BE2C (cell line): Measurements from ENCODE around the gene COPS8.

Experiments
- DNase-seq: peaks from one replicate; pipeline ENCODE4 v3.0.0-alpha.2; 2020
- H3K27me3 ChIP-seq: fragments of 250-450 bp; sonication (Bioruptor Pico); 2 replicates; pipeline ENCODE4 v1.5.1; 2020; ENCODE audit warnings: mild to moderate bottlenecking
- H3K36me3 ChIP-seq: fragments of 250-450 bp; sonication (Bioruptor Pico); 2 replicates; pipeline ENCODE4 v1.5.1; 2020; ENCODE audit warnings: mild to moderate bottlenecking
- H3K4me1 ChIP-seq: fragments of 250-450 bp; sonication (Bioruptor Pico); 2 replicates; pipeline ENCODE4 v1.5.1; 2020
- H3K4me3 ChIP-seq: 2 replicates; pipeline ENCODE4 v1.5.1; 2011; ENCODE audit warnings: low read depth, low read length
- H3K9me3 ChIP-seq: fragments of 250-450 bp; sonication (Bioruptor Pico); 2 replicates; pipeline ENCODE4 v1.5.1; 2020
- CTCF ChIP-seq: IDR thresholded peaks from 2 replicates; pipeline ENCODE4 v1.5.1; 2012; ENCODE audit warnings: mild to moderate bottlenecking, low read depth, low read length

The COPS8 gene

GRCh38 chr2:237149425-237149824, 63.7 kb downstream of the COPS8 start:
- Histone ChIP-seq H3K9me3 (peaks cover 4% of the 10 kb centered on the region; the same call in 1 of the 2 replicates), H3K36me3 (no peaks in the 10 kb centered on the region), H3K4me3 (no peak overlapping the region), H3K27me3 (no peaks in the 10 kb centered on the region), H3K4me1 (no peaks in the 10 kb centered on the region)
- TF ChIP-seq CTCF: no peak
- no peak for DNase-seq
